NB4 (cell line): ENCODE results near the gene GMCL1.

Experiments
- DNase-seq: peaks from one replicate; pipeline ENCODE4 v3.0.0; 2010; ENCODE audit warnings: low read depth
- H3K4me3 ChIP-seq: one replicate; pipeline ENCODE4 v1.5.1; 2011; ENCODE audit warnings: mild to moderate bottlenecking, low read depth, low read length, moderate library complexity
- MYC ChIP-seq: IDR thresholded peaks from 2 replicates; pipeline ENCODE4 v1.6.1; 2011; ENCODE audit warnings: low read depth, low read length
- POLR2A ChIP-seq: IDR thresholded peaks from 2 replicates; pipeline ENCODE4 v1.6.1; 2011; ENCODE audit warnings: mild to moderate bottlenecking; ENCODE audit not compliant: insufficient read length; ENCODE audit errors: extremely low read depth
- TF ChIP-seq, protein P1 (sequence below): IDR thresholded peaks from one replicate; pipeline ENCODE4 v1.5.1; 2012; ENCODE audit warnings: low read depth, low read length
- TF ChIP-seq, protein P2 (sequence below): IDR thresholded peaks from 2 replicates; pipeline ENCODE4 v1.6.1; 2011; ENCODE audit warnings: low read depth, low read length

GMCL1 gene

DNA sequence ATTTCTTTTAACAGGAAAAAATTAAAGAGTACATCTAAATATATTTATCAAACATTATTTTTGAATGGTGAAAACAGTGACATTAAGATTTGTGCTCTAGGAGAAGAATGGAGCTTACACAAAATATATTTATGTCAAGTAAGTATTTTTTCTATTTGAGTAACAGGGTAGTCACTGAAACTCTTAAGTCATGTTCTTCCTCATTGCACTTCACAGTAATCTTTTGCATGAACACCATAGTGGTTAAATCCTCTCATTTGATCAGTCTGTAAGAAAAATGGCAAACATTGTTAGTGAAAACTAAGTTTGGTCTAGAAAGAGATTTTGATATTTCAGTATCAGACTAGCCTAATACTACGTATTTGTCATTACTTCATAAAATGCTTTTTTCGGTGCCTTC is 8.1 kb downstream of the GMCL1 start:
- no peak overlapping the region for H3K4me3 ChIP-seq
- TF ChIP-seq, protein P1, sequence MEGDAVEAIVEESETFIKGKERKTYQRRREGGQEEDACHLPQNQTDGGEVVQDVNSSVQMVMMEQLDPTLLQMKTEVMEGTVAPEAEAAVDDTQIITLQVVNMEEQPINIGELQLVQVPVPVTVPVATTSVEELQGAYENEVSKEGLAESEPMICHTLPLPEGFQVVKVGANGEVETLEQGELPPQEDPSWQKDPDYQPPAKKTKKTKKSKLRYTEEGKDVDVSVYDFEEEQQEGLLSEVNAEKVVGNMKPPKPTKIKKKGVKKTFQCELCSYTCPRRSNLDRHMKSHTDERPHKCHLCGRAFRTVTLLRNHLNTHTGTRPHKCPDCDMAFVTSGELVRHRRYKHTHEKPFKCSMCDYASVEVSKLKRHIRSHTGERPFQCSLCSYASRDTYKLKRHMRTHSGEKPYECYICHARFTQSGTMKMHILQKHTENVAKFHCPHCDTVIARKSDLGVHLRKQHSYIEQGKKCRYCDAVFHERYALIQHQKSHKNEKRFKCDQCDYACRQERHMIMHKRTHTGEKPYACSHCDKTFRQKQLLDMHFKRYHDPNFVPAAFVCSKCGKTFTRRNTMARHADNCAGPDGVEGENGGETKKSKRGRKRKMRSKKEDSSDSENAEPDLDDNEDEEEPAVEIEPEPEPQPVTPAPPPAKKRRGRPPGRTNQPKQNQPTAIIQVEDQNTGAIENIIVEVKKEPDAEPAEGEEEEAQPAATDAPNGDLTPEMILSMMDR: no peak
- TF ChIP-seq, protein P2, sequence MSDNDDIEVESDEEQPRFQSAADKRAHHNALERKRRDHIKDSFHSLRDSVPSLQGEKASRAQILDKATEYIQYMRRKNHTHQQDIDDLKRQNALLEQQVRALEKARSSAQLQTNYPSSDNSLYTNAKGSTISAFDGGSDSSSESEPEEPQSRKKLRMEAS: no peak
- TF ChIP-seq POLR2A (no peak), MYC (no peak)
- no peak for DNase-seq

DNA sequence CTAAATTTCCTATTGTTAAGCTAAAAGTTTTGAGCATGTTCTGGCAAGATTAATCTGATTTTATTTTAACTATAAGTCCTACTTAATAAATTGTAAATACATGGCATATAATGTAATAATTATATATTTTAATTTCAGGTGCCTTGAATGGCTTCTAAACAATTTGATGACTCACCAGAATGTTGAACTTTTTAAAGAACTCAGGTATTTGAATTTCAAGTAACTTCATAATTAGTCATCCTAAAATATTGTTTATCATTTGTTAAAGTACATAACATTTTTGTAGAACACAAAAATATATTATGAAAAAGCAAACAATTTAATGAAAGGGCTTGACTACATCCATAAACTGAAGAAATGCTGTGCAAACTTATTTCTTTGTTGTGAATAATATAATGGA is 14.5 kb downstream of the GMCL1 start:
- TF ChIP-seq MYC (no peak), POLR2A (no peak)
- TF ChIP-seq, protein P2: no peak
- TF ChIP-seq, protein P1: no peak
- H3K4me3 ChIP-seq: no peak overlapping the region
- no peak for DNase-seq

DNA sequence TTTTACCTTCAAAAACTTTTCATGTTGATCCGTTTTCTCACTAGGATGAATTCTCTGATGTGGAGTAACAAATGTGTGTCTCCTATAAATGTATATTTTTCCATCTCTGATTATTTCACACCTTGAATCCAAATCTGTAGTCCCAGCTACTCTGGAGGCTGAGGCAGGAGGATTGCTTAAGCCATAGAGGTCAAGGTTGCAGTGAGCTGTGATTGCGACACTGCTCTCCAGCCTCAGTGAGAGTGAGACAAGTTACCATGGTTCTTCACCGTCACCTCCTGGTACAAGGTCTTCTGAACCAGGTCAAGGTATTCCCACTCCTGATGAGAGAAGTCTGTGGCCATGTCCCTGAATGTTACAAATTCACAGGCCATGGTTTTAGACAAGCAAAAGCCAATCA is 15.1 kb downstream of the GMCL1 start:
- peak; percentile 22 for DNase-seq
- TF ChIP-seq MYC (no peak), POLR2A (no peak)
- TF ChIP-seq, protein P2: no peak
- TF ChIP-seq, protein P1: no peak
- no peak overlapping the region for H3K4me3 ChIP-seq

DNA sequence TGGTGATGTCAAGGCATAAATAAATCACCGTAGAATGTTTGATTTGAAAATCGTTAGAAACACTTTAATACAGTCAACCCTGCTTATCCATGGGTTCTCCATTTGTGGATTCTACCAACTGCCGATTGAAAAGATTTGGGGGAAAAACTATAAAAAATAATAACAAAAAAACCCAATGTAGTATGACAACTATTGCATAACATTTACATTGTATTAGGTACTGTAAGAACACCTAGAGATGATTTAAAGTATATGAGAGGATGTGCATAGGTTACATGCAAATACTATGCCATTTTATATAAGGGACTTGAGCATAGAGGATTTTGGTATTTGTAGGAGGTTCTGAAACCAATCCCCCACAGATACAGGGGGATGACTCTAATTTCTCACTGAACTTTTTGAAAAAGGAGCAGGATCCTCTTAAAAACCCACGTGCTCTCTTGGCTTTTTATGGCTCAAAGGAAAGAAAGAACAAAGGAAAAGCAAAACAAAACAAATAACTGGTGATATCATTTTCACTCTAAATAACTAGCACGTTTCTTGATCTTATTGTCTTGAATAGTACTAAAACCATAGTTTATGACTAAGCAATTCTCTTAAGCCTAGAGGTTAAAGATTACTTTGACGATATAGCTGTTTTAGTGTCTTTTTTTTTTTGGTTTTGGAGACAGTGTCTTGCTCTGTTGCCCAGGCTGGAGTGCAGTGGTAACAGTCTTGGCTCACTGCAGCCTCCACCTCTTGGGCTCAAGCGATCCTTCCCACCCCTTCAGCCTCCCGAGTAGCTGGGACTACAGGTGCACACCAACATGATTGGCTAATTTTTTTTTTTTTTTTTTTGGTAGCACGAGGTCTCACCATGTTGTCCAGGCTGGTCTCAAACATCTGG is 17.0 kb downstream of the GMCL1 start:
- H3K4me3 ChIP-seq: no peak overlapping the region
- no peak for DNase-seq
- TF ChIP-seq POLR2A (no peak), MYC (no peak)
- TF ChIP-seq, protein P2: no peak
- TF ChIP-seq, protein P1: no peak

DNA sequence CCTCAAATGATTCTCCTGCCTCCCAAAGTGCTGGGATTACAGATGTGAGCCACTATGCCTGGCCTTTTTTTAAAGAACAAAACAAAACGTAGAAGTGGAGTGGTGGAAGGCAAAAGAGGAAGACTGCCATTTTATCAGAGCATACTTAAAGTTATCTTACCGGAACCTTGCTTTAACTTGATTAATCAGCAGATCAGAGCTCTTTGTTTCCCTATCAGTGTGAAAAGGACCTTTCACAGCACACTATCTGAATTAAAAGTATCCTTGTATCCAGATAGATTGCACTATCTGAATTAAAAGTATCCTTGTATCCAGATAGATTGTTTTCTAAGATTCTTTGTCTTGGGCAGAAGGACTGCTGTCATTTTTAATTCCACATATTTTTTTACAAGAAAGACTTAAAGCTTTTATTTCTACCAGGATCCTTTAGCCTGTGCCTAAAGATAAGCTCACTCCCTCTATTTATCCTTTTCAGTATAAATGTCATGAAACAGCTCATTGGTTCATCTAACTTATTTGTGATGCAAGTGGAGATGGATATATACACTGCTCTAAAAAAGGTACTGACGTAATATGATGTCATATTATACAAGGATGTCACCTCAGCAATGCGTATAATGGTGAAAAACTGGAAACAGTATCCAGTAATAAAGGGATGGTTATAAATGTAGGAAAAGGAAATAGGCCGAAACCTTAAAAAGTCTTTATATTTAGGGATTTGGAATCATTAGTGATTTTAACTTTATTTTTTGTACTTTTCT is 17.8 kb downstream of the GMCL1 start:
- DNase-seq: no peak
- H3K4me3 ChIP-seq: no peak overlapping the region
- no peak for TF ChIP-seq MYC
- TF ChIP-seq, protein P2: no peak
- TF ChIP-seq POLR2A: no peak
- TF ChIP-seq, protein P1: no peak
